Neural cell (in vitro differentiated cells): Measurements from ENCODE around the gene DSCAML1. TPM values are rescaled to one million over a fixed set of nuclear protein-coding genes. Genes with fewer than 3 reads are reported as not detected.

Experiments
- H2AFZ ChIP-seq: fragments of 200-600, 300-800 bp; sonication (generic), shearing (Covaris generic); 2 replicates; pipeline ENCODE4 v1.6.0; 2014; ENCODE audit warnings: low read depth, mild to moderate bottlenecking, antibody characterized with exemption, low read length, moderate library complexity
- H3F3A ChIP-seq: fragments of 200-600 bp; shearing (Covaris generic); 2 replicates; pipeline ENCODE4 v1.6.1; 2016; ENCODE audit warnings: mild to moderate bottlenecking, moderate library complexity, mixed read lengths, antibody characterized with exemption, low read length; ENCODE audit not compliant: insufficient read depth, poor library complexity, severe bottlenecking
- H3K27ac ChIP-seq: fragments of 200-600, 300-800 bp; sonication (generic), shearing (Covaris generic); 2 replicates; pipeline ENCODE4 v1.5.1; 2014; ENCODE audit warnings: mild to moderate bottlenecking, low read length, moderate library complexity
- H3K27me3 ChIP-seq: fragments of 300-800, 200-600 bp; sonication (generic), shearing (Covaris generic); 2 replicates; pipeline ENCODE4 v1.6.0; 2014; ENCODE audit warnings: mild to moderate bottlenecking, low read depth, low read length, moderate library complexity; ENCODE audit not compliant: insufficient read depth
- H3K36me3 ChIP-seq: fragments of 300-800, 200-600 bp; sonication (generic), shearing (Covaris generic); 2 replicates; pipeline ENCODE4 v1.5.1; 2014; ENCODE audit warnings: mild to moderate bottlenecking, antibody characterized with exemption, low read length, moderate library complexity; ENCODE audit not compliant: insufficient read depth
- H3K4me2 ChIP-seq: fragments of 300-800, 200-600 bp; sonication (generic), shearing (Covaris generic); 2 replicates; pipeline ENCODE4 v1.6.0; 2014; ENCODE audit warnings: mild to moderate bottlenecking, low read length
- H3K4me3 ChIP-seq: fragments of 300-800, 200-600 bp; sonication (generic), shearing (Covaris generic); 2 replicates; pipeline ENCODE4 v1.5.1; 2014; ENCODE audit warnings: mild to moderate bottlenecking, low read length, moderate library complexity
- H3K79me2 ChIP-seq: fragments of 200-600 bp; shearing (Covaris generic); replicated peaks from 2 replicates; pipeline ENCODE4 v1.6.0; 2014; ENCODE audit warnings: mild to moderate bottlenecking, low read length, moderate library complexity; ENCODE audit not compliant: insufficient read depth
- H3K9ac ChIP-seq: fragments of 300-800, 200-600 bp; sonication (generic), shearing (Covaris generic); 2 replicates; pipeline ENCODE4 v1.6.1; 2016; ENCODE audit warnings: mild to moderate bottlenecking, low read length, mixed read lengths
- H3K9me2 ChIP-seq: fragments of 200-600 bp; shearing (Covaris generic); 2 replicates; pipeline ENCODE4 v1.6.1; 2016; ENCODE audit warnings: mild to moderate bottlenecking, low read length, mixed read lengths; ENCODE audit not compliant: insufficient read depth
- H3K9me3 ChIP-seq: fragments of 200-600, 300-800 bp; sonication (generic), shearing (Covaris generic); 2 replicates; pipeline ENCODE4 v1.6.1; 2016; ENCODE audit warnings: mild to moderate bottlenecking, mixed run types, low read length, moderate library complexity, mixed read lengths
- H4K20me1 ChIP-seq: fragments of 200-600 bp; shearing (Covaris generic); 2 replicates; pipeline ENCODE4 v1.6.1; 2016; ENCODE audit warnings: mild to moderate bottlenecking, mixed run types; ENCODE audit not compliant: insufficient read depth
- CTCF ChIP-seq: fragments of 450-650 bp; IDR thresholded peaks from 2 replicates; pipeline ENCODE4 v1.5.1; 2014; ENCODE audit warnings: antibody characterized with exemption, mild to moderate bottlenecking, moderate library complexity; ENCODE audit not compliant: poor library complexity, severe bottlenecking
- EP300 ChIP-seq: fragments of 450-650 bp; conservative IDR thresholded peaks from 2 replicates; pipeline ENCODE4 v1.6.1; 2014; ENCODE audit warnings: antibody characterized with exemption, mild to moderate bottlenecking, moderate library complexity; ENCODE audit not compliant: poor library complexity, severe bottlenecking
- EZH2 ChIP-seq: fragments of 200-600, 300-800 bp; shearing (Covaris generic), sonication (generic); IDR thresholded peaks from 2 replicates; pipeline ENCODE4 v1.6.1; 2014; ENCODE audit warnings: antibody characterized with exemption, low read length, borderline replicate concordance, mild to moderate bottlenecking; ENCODE audit not compliant: insufficient read depth, poor library complexity, severe bottlenecking
- MXI1 ChIP-seq: fragments of 450-650 bp; conservative IDR thresholded peaks from 2 replicates; pipeline ENCODE4 v1.6.1; 2014; ENCODE audit warnings: antibody characterized with exemption, mild to moderate bottlenecking; ENCODE audit not compliant: poor library complexity, severe bottlenecking
- POLR2AphosphoS5 ChIP-seq: IDR thresholded peaks from 2 replicates; pipeline ENCODE4 v1.6.1; 2012
- RAD21 ChIP-seq: fragments of 450-650 bp; conservative IDR thresholded peaks from 2 replicates; pipeline ENCODE4 v1.6.1; 2014; ENCODE audit warnings: antibody characterized with exemption, mild to moderate bottlenecking, moderate library complexity
- REST ChIP-seq: IDR thresholded peaks from 2 replicates; pipeline ENCODE4 v1.6.1; 2012; ENCODE audit warnings: borderline replicate concordance
- SMC3 ChIP-seq: fragments of 450-650 bp; conservative IDR thresholded peaks from 2 replicates; pipeline ENCODE4 v1.6.1; 2014; ENCODE audit warnings: antibody characterized with exemption, mild to moderate bottlenecking, moderate library complexity; ENCODE audit not compliant: poor library complexity
- TAF1 ChIP-seq: IDR thresholded peaks from 2 replicates; pipeline ENCODE4 v1.6.1; 2012; ENCODE audit warnings: low read depth
- polyA plus RNA-seq: library from polyadenylated mRNA; depleted of rRNA; stranded (reverse); fragments of >200 nt; gene quantifications from 2 replicates; pipeline ENCODE4 v1.2.3, GENCODE V29; 2014

The DSCAML1 gene
- polyA plus RNA-seq, 1 donor from 2014 or later = 1.3 TPM

- no peak overlapping the region for H3K27ac ChIP-seq
- no peaks in the 10 kb centered on the region for H3F3A ChIP-seq
- TF ChIP-seq MXI1 (no peak), TAF1 (no peak), RAD21 (no peak), EZH2 (no peak), POLR2AphosphoS5 (no peak), REST (no peak), CTCF (no peak), EP300 (no peak), SMC3 (no peak)
- no peaks in the 10 kb centered on the region for H3K36me3 ChIP-seq
- no peak overlapping the region for H3K4me2 ChIP-seq
- no peak overlapping the region for H3K9ac ChIP-seq
- H3K4me3 ChIP-seq = no peak overlapping the region
- no peaks in the 10 kb centered on the region for H3K27me3 ChIP-seq
- H4K20me1 ChIP-seq = no peaks in the 10 kb centered on the region
- no peaks in the 10 kb centered on the region for H3K9me2 ChIP-seq
- H3K9me3 ChIP-seq = no peaks in the 10 kb centered on the region
- H3K79me2 ChIP-seq = no peaks in the 10 kb centered on the region
- H2AFZ ChIP-seq = no peak overlapping the region
Measured at GRCh38 chr11:117678658-117679406, 118.2 kb downstream of the DSCAML1 start.

DNA sequence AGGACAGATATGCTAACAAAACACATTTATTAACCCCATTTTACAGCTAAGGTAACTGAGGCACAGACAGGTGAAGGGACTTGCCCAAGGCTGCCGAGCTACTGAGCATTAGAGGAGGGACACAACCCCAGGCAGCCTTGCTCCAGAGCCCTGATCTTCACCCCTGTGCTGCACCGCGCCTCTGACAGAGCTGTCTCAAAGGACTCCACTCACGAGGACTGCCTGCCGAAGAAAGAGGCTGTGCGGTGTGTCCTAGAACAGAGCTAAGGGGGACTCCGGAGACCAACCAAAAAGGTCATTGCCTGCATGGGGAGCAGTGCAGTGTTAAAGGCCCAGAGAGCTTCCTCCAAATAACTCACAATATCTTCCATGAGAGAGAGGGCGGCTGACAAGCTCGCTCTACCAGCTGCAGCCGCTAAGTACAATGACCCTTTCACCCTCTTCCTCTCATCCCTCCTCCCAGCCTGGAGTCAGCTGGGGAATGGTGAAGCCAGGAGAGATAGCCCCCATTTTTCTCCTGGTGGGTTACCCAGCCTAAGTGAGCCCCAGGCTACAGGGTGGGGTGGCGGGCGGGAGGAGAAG lies 119.2 kb downstream of the DSCAML1 start:
- TF ChIP-seq EP300 = no peak
- TF ChIP-seq REST = no peak
- no peak for TF ChIP-seq RAD21
- TF ChIP-seq EZH2 = no peak
- no peak for TF ChIP-seq MXI1
- no peak for TF ChIP-seq SMC3
- no peak for TF ChIP-seq TAF1
- no peak for TF ChIP-seq POLR2AphosphoS5
- TF ChIP-seq CTCF = no peak
- Histone ChIP-seq H3K36me3 (no peaks in the 10 kb centered on the region), H3F3A (no peaks in the 10 kb centered on the region), H3K4me3 (no peak overlapping the region), H3K27ac (no peak overlapping the region), H3K9ac (no peak overlapping the region), H3K9me3 (no peaks in the 10 kb centered on the region), H3K9me2 (no peaks in the 10 kb centered on the region), H3K4me2 (no peak overlapping the region), H4K20me1 (no peaks in the 10 kb centered on the region), H2AFZ (no peak overlapping the region), H3K27me3 (no peaks in the 10 kb centered on the region), H3K79me2 (no peaks in the 10 kb centered on the region)
